ENCODE data around the gene RAI1.

- TF ChIP-seq PTBP1 (IDR thresholded peaks at IDR 0.05; ENCODE audit: low read depth, low read length, poor library complexity, severe bottlenecking) (no peak), CEBPZ (IDR thresholded peaks at IDR 0.05; ENCODE audit: low read length) (no peak), ZNF274 (CRISPR knock-in tag; IDR thresholded peaks at IDR 0.05) (no peak), CTCF (CRISPR knock-in tag; IDR thresholded peaks at IDR 0.05) (no peak), ZNF776 (CRISPR knock-in tag; IDR thresholded peaks at IDR 0.05) (no peak), PBX3 (CRISPR knock-in tag; IDR thresholded peaks at IDR 0.05; ENCODE audit: borderline replicate concordance) (no peak), ZFP36 (IDR thresholded peaks at IDR 0.05; ENCODE audit: borderline replicate concordance, low read depth, low read length, partially characterized antibody) (no peak), ZNF460 (CRISPR knock-in tag; IDR thresholded peaks at IDR 0.05; ENCODE audit: borderline replicate concordance) (no peak), ZNF431 (CRISPR knock-in tag; IDR thresholded peaks at IDR 0.05; ENCODE audit: borderline replicate concordance, low read depth) (no peak), TAF1 (CRISPR knock-in tag; IDR thresholded peaks at IDR 0.05) (no peak), REST (IDR thresholded peaks at IDR 0.05; ENCODE audit: borderline replicate concordance in 1 of 2, low read depth in 1 of 2, low read length in 2 of 2) (no peak), EZH2 (conservative IDR thresholded peaks at IDR 0.05; ENCODE audit: low read depth, low read length) (no peak)
Measured at GRCh38 chr17:17645961-17646360, 35.3 kb upstream of the RAI1 start.

Data from HepG2 (cell line).